ENCODE data around the gene CACNA1C.
"Not testable (repeated sequence)": the region's sequence is repeated elsewhere in the genome, so short reads cannot be mapped to it uniquely, and the experiment has no call there.

DNA sequence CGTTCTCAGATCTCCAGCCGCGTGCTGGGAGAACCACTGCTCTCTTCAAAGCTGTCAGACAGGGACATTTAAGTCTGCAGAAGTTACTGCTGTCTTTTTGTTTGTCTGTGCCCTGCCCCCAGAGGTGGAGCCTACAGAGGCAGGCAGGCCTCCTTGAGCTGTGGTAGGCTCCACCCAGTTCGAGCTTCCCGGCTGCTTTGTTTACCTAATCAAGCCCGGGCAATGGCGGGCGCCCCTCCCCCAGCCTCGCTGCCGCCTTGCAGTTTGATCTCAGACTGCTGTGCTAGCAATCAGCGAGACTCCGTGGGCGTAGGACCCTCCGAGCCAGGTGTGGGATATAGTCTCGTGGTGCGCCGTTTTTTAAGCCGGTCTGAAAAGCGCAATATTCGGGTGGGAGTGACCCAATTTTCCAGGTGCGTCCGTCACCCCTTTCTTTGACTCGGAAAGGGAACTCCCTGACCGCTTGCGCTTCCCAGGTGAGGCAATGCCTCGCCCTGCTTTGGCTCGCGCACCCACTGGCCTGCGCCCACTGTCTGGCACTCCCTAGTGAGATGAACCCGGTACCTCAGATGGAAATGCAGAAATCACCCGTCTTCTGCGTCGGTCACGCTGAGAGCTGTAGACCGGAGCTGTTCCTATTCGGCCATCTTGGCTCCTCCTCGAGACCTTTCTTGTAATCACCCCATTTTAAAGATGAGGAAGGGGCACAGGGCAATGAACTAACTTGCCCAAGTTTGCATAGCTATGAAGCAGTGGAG is 83.1 kb downstream of the CACNA1C start:
- TF ChIP-seq, protein P1, sequence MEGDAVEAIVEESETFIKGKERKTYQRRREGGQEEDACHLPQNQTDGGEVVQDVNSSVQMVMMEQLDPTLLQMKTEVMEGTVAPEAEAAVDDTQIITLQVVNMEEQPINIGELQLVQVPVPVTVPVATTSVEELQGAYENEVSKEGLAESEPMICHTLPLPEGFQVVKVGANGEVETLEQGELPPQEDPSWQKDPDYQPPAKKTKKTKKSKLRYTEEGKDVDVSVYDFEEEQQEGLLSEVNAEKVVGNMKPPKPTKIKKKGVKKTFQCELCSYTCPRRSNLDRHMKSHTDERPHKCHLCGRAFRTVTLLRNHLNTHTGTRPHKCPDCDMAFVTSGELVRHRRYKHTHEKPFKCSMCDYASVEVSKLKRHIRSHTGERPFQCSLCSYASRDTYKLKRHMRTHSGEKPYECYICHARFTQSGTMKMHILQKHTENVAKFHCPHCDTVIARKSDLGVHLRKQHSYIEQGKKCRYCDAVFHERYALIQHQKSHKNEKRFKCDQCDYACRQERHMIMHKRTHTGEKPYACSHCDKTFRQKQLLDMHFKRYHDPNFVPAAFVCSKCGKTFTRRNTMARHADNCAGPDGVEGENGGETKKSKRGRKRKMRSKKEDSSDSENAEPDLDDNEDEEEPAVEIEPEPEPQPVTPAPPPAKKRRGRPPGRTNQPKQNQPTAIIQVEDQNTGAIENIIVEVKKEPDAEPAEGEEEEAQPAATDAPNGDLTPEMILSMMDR (conservative IDR thresholded peaks at IDR 0.05; ENCODE audit: low read length) = not testable (repeated sequence)
- not testable (repeated sequence) for TF ChIP-seq EZH2phosphoT487 (IDR thresholded peaks at IDR 0.05; ENCODE audit: borderline replicate concordance, low read depth, low read length)
